ENCODE results near the gene EPN3.

DNA sequence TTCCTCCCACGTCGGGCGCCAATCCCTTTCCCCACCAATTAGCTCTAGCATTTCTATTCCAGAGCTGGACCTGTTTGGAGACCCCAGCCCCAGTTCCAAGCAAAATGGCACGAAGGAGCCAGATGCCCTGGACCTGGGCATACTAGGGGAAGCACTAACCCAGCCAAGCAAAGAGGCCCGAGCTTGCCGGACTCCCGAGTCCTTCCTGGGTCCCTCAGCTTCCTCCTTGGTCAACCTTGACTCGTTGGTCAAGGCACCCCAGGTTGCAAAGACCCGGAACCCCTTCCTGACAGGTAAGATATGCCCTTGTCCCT, 8.8 kb downstream of the EPN3 start:
- TF ChIP-seq RAD21 (conservative IDR thresholded peaks at IDR 0.05) (no peak), CTCF (IDR thresholded peaks at IDR 0.05; ENCODE audit: poor library complexity, severe bottlenecking) (no peak), EZH2 (IDR thresholded peaks at IDR 0.05; ENCODE audit: borderline replicate concordance, insufficient read depth, low read length, poor library complexity, severe bottlenecking) (no peak), MXI1 (conservative IDR thresholded peaks at IDR 0.05; ENCODE audit: poor library complexity, severe bottlenecking) (no peak), POLR2AphosphoS5 (IDR thresholded peaks at IDR 0.05) (no peak), REST (IDR thresholded peaks at IDR 0.05; ENCODE audit: borderline replicate concordance) (no peak), EP300 (conservative IDR thresholded peaks at IDR 0.05; ENCODE audit: poor library complexity, severe bottlenecking) (no peak), TAF1 (IDR thresholded peaks at IDR 0.05; ENCODE audit: low read depth) (no peak), SMC3 (conservative IDR thresholded peaks at IDR 0.05; ENCODE audit: poor library complexity) (no peak)
